Measurements from ENCODE around the gene KIF18A. TPM values are rescaled to one million over a fixed set of nuclear protein-coding genes. Genes with fewer than 3 reads are reported as not detected.
"Not testable (repeated sequence)": the region's sequence is repeated elsewhere in the genome, so short reads cannot be mapped to it uniquely, and the experiment has no call there.

Gene KIF18A
- total RNA-seq, 1 donor from 2014 or later: 21.8 TPM

DNA sequence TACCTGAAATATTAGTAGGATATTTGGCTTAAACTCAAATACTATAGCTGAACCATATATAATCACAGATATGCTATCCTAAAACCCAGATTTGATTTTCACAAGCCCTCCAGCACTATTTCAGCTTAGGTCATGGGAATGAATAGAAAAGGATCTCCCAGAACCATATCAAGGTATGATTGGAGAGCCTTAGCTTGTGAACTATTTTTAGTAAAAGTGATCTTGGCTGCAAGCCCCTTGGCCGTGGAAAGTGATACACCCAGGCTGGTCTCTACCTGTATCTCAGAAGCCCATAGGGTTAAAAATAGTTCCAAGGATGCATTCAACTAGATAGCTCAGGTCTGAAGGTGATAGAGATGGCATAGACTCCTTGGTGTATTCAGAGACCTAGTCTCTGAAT is 9.7 kb downstream of the KIF18A start:
- TF ChIP-seq, protein P1, sequence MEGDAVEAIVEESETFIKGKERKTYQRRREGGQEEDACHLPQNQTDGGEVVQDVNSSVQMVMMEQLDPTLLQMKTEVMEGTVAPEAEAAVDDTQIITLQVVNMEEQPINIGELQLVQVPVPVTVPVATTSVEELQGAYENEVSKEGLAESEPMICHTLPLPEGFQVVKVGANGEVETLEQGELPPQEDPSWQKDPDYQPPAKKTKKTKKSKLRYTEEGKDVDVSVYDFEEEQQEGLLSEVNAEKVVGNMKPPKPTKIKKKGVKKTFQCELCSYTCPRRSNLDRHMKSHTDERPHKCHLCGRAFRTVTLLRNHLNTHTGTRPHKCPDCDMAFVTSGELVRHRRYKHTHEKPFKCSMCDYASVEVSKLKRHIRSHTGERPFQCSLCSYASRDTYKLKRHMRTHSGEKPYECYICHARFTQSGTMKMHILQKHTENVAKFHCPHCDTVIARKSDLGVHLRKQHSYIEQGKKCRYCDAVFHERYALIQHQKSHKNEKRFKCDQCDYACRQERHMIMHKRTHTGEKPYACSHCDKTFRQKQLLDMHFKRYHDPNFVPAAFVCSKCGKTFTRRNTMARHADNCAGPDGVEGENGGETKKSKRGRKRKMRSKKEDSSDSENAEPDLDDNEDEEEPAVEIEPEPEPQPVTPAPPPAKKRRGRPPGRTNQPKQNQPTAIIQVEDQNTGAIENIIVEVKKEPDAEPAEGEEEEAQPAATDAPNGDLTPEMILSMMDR (conservative IDR thresholded peaks at IDR 0.05): no peak
- Mint-ChIP-seq H3K9me3 (no peaks in the 10 kb centered on the region), H3K36me3 (peaks cover 17% of the 10 kb centered on the region), H3K27me3 (no peaks in the 10 kb centered on the region), H3K4me1 (ENCODE audit: unreplicated experiment) (peaks cover 11% of the 10 kb centered on the region), H3K4me3 (no peak overlapping the region), H3K27ac (no peak overlapping the region)
- no peak for DNase-seq (ENCODE audit: extremely low spot score, unreplicated experiment)

DNA sequence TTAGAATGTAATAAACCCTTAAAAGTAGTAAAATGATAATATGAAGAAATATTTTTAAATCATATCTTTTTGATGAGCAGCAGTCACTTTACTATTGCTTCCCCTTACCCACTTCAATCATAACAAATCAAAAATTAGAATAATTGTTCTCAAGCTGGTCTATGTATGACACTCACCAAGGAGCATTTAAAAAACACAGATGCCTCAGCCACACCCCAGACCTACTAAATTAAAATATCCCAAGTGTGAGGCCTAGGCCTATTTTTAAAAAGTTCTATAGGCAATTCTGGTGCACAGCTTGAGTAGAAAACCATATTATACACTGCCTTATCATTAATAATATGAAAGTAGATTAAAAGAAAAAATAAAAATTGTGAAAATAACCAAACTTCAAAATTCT is 15.2 kb downstream of the KIF18A start:
- H3K27me3 Mint-ChIP-seq: no peaks in the 10 kb centered on the region
- H3K4me1 Mint-ChIP-seq (ENCODE audit: unreplicated experiment): no peaks in the 10 kb centered on the region
- peaks cover 18% of the 10 kb centered on the region for H3K36me3 Mint-ChIP-seq
- H3K4me3 Mint-ChIP-seq: no peak overlapping the region
- H3K9me3 Mint-ChIP-seq: no peaks in the 10 kb centered on the region
- no peak overlapping the region for H3K27ac Mint-ChIP-seq
- TF ChIP-seq, protein P1 (conservative IDR thresholded peaks at IDR 0.05): no peak
- no peak for DNase-seq (ENCODE audit: extremely low spot score, unreplicated experiment)

DNA sequence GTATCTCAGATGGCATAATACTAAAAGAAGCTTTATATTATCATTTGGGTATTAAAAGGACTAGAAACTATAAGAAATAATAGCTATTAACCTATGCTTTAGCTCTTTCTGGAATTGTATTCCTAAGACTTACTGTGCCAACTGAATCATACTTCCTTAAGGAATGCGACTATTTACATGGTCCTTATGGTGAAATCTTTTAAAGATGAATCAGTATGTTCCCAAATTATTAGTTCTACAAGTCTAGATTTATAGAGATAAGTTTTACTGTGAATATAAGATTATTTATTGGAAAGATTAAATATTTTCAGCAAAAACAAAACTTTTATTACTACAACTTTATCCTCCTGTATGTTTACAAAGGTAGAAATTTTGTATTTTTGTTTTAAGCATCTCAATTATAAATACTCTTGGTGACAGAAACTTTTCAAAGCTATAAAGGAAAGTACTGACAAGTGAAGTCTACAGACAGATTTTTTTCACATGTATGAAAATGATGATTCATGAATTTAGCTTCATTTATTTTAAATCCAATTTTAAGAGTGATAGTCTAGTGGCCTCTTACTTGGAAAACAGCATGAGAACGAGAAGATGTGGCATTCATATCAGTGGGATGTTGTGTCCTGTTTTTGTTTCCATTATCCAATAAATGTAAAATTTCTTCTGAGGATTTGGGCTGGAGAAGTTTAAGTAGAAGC is 17.8 kb downstream of the KIF18A start:
- H3K4me1 Mint-ChIP-seq (ENCODE audit: unreplicated experiment): no peaks in the 10 kb centered on the region
- no peak for DNase-seq (ENCODE audit: extremely low spot score, unreplicated experiment)
- TF ChIP-seq, protein P1 (conservative IDR thresholded peaks at IDR 0.05): no peak
- H3K4me3 Mint-ChIP-seq: no peak overlapping the region
- no peak overlapping the region for H3K27ac Mint-ChIP-seq
- peaks cover 17% of the 10 kb centered on the region for H3K36me3 Mint-ChIP-seq
- no peaks in the 10 kb centered on the region for H3K27me3 Mint-ChIP-seq
- no peaks in the 10 kb centered on the region for H3K9me3 Mint-ChIP-seq

DNA sequence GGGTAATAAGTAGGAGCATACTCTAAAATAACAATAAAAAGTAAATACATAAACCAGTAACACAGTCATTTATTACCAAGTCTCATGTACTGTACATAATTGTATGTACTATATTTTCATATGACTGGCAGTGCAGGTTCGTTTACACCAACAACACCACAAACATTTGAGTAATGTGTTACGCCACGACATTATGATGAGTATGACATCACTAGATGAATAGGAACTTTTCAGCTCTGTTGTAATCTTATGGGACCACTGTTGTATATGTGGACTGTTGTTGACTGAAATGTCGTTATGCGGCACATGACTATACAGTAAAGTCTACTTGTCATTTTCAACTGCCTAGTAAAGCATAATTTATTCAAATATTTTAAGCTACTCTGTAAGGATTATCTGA is 18.6 kb downstream of the KIF18A start:
- Mint-ChIP-seq H3K4me3 (no peak overlapping the region), H3K4me1 (ENCODE audit: unreplicated experiment) (no peaks in the 10 kb centered on the region), H3K9me3 (no peaks in the 10 kb centered on the region), H3K36me3 (peaks cover 18% of the 10 kb centered on the region), H3K27ac (no peak overlapping the region), H3K27me3 (no peaks in the 10 kb centered on the region)
- DNase-seq (ENCODE audit: extremely low spot score, unreplicated experiment): no peak
- TF ChIP-seq, protein P1 (conservative IDR thresholded peaks at IDR 0.05): no peak

DNA sequence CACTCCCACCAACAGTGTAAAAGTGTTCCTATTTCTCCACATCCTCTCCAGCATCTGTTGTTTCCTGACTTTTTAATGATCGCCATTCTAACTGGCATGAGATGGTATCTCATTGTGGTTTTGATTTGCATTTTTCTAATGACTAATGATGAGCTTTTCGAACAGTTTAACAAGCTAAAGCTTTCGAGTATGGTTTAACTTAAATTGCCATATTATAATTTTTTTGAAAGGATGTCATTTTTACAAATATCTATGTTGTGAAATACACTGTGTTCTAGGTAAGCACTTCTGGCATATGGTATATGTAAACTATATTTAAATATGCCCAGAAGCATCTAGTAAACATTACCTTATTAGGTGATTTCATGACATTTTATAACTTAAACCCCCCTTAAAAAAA is 20.3 kb downstream of the KIF18A start:
- H3K4me1 Mint-ChIP-seq (ENCODE audit: unreplicated experiment); H3K9me3 Mint-ChIP-seq; H3K27me3 Mint-ChIP-seq; DNase-seq (ENCODE audit: extremely low spot score, unreplicated experiment); H3K27ac Mint-ChIP-seq; H3K4me3 Mint-ChIP-seq: not testable (repeated sequence)
- H3K36me3 Mint-ChIP-seq: peaks cover 18% of the 10 kb centered on the region

DNA sequence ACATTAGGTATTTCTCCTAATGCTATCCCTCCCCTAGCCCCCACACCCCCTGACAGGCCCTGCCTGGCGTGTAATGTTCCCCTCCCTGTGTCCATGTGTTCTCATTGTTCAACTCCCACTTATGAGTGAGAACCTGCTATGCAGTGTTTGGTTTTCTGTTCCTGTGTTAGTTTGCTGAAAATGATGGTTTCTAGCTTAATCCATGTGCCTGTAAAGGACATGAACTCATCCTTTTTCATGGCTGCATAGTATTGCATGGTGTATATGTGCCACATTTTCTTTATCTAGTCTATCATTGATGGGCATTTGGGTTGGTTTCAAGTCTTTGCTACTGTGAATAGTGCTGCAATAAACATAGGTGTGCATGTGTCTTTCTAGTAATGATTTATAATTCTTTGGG is 20.8 kb downstream of the KIF18A start:
- H3K4me1 Mint-ChIP-seq (ENCODE audit: unreplicated experiment); H3K27me3 Mint-ChIP-seq; H3K9me3 Mint-ChIP-seq; H3K27ac Mint-ChIP-seq; H3K4me3 Mint-ChIP-seq; DNase-seq (ENCODE audit: extremely low spot score, unreplicated experiment): not testable (repeated sequence)
- peaks cover 18% of the 10 kb centered on the region for H3K36me3 Mint-ChIP-seq

DNA sequence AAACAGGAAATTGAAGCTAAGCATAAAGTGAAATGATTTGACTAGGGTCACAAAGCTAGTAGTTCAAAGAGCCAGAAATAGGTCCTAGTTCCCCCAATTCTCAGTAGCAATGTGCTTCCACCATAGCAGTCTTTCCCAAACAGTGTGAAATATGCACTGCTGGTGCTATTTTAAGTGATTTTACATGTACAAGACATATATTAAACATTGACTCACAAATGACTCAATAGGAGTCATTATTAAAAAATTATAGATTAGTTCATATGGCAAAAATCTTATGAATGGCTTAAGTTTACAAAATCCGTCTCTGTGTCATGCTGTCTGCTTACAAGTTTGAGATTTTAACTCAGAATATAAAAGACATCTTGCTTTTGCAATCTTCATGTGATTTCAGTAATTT is 21.4 kb downstream of the KIF18A start:
- Mint-ChIP-seq H3K36me3 (peaks cover 18% of the 10 kb centered on the region), H3K4me1 (ENCODE audit: unreplicated experiment) (no peaks in the 10 kb centered on the region), H3K27me3 (no peaks in the 10 kb centered on the region), H3K9me3 (no peaks in the 10 kb centered on the region), H3K4me3 (no peak overlapping the region), H3K27ac (no peak overlapping the region)
- TF ChIP-seq, protein P1 (conservative IDR thresholded peaks at IDR 0.05): no peak
- DNase-seq (ENCODE audit: extremely low spot score, unreplicated experiment): no peak
